Astrocyte (in vitro differentiated cells and primary cell): ENCODE data around the gene EDEM3.

ENCODE experiments used
- CTCF ChIP-seq: IDR thresholded peaks from 2 replicates; pipeline ENCODE4 v1.5.1; 2011; ENCODE audit warnings: low read depth, mild to moderate bottlenecking, inconsistent platforms, low read length, moderate library complexity; ENCODE audit not compliant: insufficient read depth
- EZH2 ChIP-seq: IDR thresholded peaks from 2 replicates; pipeline ENCODE4 v1.6.1; 2012; ENCODE audit warnings: mild to moderate bottlenecking, low read length, inconsistent platforms; ENCODE audit not compliant: insufficient read depth

GRCh38 chr1:184701816-184702215 lies 52.8 kb downstream of the EDEM3 start:
- no peak for TF ChIP-seq CTCF
- TF ChIP-seq EZH2: no peak
